ENCODE measurements around the gene TFPT.

The TFPT gene

GRCh38 chr19:54063350-54064116 lies 51.9 kb downstream of the TFPT start, which contains the start of gene VSTM1:
VSTM1 (minus strand) TSS chr19:54063897; CDS start chr19:54063777, 120 bp downstream.
- no peaks in the 10 kb centered on the region for H3K36me3 ChIP-seq (ENCODE audit: control insufficient read depth in 2 of 2, insufficient read depth in 2 of 2, low read length in 2 of 2)
- no peak within 1 kb of the TSS for H3K4me3 ChIP-seq (ENCODE audit: low read length in 2 of 2)
- no peak within 1 kb of the TSS for H3K9ac ChIP-seq (ENCODE audit: low read length in 2 of 2)
- H3K9me3 ChIP-seq (ENCODE audit: control insufficient read depth in 2 of 2, low read length in 2 of 2) = peaks cover 0 to 13% of the 10 kb centered on the region in 2 donors
- H3K27ac ChIP-seq (ENCODE audit: low read length) = no peak within 1 kb of the TSS
- H3K27me3 ChIP-seq (ENCODE audit: control insufficient read depth in 1 of 2, insufficient read depth in 2 of 2, low read length in 2 of 2) = peaks cover 0 to 3% of the 10 kb centered on the region in 2 donors
- no peaks in the 10 kb centered on the region for H3K4me1 ChIP-seq (ENCODE audit: control insufficient read depth, insufficient read depth, low read length)

- Histone ChIP-seq H3K4me3 (ENCODE audit: low read length in 2 of 2) (no peak overlapping the region), H3K27me3 (ENCODE audit: control insufficient read depth in 1 of 2, insufficient read depth in 2 of 2, low read length in 2 of 2) (peaks cover 0 to 3% of the 10 kb centered on the region in 2 donors), H3K9ac (ENCODE audit: low read length in 2 of 2) (no peak overlapping the region), H3K9me3 (ENCODE audit: control insufficient read depth in 2 of 2, low read length in 2 of 2) (peaks cover 0 to 7% of the 10 kb centered on the region in 2 donors), H3K4me1 (ENCODE audit: control insufficient read depth, insufficient read depth, low read length) (no peaks in the 10 kb centered on the region), H3K27ac (ENCODE audit: low read length) (no peak overlapping the region), H3K36me3 (ENCODE audit: control insufficient read depth in 2 of 2, insufficient read depth in 2 of 2, low read length in 2 of 2) (no peaks in the 10 kb centered on the region)
Observed at GRCh38 chr19:54062643-54063042, 52.8 kb downstream of the TFPT start.
